Lower leg skin (tissue), 3 donors: Measurements from ENCODE around the gene TMEM117.

Experiments
- CTCF ChIP-seq, 3 donors: fragments of 450-650 bp; IDR thresholded peaks; one replicate each; pipeline ENCODE4 v1.5.1; 2016; ENCODE audit warnings: antibody characterized with exemption in 3 of 3, mild to moderate bottlenecking in 3 of 3, moderate library complexity in 2 of 3
- POLR2A ChIP-seq, 2 donors: fragments of 450-650 bp; IDR thresholded peaks; one replicate each; pipeline ENCODE4 v1.6.1; 2016 to 2017; ENCODE audit warnings: antibody characterized with exemption in 2 of 2, mild to moderate bottlenecking in 1 of 2, moderate library complexity in 1 of 2

GRCh38 chr12:44046732-44047417, 211.0 kb downstream of the TMEM117 start:
- TF ChIP-seq CTCF (IDR thresholded peaks at IDR 0.05) (no peak), POLR2A (IDR thresholded peaks at IDR 0.05) (no peak)
